ENCODE results near the gene TACC3.
"Not testable (repeated sequence)": the region's sequence is repeated elsewhere in the genome, so short reads cannot be mapped to it uniquely, and the experiment has no call there.

Gene TACC3

DNA sequence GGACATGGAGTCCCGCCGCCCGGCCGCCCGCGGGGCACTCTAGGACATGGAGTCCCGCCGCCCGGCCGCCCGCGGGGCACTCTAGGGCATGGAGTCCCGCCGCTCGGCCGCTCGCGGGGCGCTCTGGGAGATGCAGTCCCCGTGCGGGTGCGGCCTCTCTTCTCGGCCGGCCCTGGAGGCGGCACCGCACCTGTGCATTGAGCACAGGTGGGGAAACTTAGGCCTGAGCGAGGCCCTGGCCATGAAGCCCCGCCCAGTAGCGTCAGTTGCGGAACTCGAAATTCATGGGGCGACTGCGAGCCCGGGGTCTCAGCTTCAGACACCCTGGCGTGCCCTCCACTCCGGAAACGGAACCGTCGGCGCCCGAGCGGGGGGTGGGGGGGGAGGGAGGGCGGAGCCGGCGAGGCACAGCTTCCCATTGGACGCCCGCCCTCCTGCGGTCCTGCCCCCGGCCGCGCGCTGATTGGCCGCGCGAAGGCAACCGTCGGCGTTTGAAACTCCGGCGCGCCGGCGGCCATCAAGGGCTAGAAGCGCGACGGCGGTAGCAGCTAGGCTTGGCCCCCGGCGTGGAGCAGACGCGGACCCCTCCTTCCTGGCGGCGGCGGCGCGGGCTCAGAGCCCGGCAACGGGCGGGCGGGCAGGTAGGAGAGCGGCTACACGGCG, at the start of gene TACC3, which contains the start of gene TMEM129:
TACC3 (plus strand) TSS at position 519 of the 663 bp plus-strand sequence. CDS start 1,901 bp downstream, outside the sequence.
TMEM129 (minus strand) TSS at position 321 of the 663 bp plus-strand sequence. CDS start 486 bp downstream, outside the sequence.
- peak; percentile 95 for DNase-seq

DNA sequence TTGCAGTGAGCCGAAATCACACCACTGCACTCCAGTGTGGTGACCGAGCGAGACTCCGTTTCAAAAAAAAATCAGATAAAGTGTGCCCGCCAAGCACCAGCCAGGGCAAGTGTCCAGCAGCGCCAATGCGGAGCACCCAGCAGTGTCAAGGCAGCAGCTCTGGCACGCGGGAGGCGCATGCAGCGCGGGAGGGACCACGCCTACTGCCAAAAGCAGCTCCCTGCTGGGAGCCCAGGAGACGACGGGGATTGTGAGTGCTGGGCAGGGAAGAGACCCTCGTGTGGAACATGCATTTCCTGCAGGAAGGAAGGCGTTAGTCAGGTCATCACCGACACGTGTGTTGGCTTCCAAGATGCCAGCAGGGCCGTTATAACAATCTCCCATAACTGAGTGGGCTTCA, 47.6 kb upstream of the TACC3 start:
- no peak for DNase-seq

DNA sequence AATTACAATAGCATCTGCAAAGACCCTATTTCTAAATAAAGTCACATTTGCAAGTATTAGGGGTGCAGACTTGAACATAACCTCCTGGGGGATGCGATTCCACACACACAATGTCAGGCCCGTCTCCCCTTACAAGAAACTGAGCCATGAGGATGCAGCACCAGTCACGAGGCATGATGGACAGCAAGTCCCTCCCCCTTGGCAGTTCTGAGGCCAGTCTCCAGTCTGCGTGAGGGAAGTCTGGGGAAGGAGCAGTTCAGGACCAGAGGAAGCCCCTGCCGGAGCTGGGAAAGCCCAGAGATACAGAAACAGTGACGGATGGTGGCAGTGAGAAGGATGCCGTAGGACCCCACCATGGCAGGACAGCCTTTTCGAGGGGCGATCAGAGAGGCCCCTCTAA, 46.6 kb upstream of the TACC3 start:
- no peak for DNase-seq

GRCh38 chr4:1675136-1675801, 46.1 kb upstream of the TACC3 start:
- DNase-seq, result no peak

DNA sequence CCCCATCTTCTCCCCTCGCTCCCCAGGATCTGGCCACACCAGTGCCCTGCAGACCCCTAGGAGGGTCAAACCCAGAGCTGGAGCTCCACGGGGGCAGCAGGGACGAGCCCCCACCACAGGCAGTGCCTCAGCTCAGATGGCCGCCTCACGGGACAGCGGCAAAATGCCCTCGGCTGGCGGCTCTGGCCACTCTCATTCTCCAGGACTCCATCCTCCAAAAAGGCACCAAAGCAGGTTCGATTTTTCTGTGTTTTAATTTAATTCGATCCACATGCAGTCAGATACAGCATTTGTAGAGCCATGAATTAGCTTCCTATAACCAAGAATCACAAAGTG, 45.6 kb upstream of the TACC3 start:
- no peak for DNase-seq

DNA sequence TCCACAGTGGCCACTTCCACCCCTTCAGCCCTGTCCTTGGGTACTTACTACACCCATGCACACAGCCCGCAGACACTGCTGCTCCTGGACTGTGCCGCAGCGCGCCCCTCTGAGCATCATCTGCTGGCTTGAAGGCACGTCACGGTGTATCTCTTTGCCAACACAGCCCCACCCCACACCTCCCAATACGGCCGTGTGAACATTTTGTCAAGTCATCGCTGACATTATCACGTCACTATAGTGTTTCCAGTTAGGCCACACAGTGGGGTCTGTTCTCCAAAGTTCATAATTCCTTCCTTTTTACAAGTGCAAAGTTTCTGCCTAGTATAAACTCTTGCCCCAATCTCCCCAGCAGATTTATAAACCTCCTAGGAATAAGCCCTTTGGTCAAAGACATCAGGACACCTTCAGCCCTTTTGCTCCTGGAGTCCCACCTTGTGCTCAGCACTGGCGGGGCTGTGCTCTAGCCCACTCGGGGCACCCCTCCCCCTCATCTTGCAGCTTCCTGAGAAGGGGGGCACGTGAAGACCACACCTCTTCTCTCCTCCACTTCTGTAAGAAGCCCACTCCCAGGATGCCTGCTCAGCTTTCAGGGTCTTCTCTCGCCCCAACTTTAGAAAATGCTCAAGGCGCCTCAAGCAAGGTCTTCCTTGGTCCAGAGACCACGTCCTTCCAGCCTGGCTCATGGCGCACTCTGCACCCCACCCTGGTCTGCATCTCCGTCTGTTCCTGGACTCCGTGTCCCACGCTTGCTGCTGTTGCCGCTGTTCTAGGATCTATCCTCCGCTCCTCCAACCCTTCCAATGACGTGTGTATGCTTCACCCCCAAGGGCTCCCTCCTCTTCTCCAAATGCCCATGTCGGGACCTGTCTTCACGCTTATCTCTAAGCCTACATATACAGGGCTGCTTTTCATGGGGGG, 44.5 kb upstream of the TACC3 start:
- no peak for DNase-seq

GRCh38 chr4:1678244-1678643, 43.1 kb upstream of the TACC3 start:
- DNase-seq, result no peak

DNA sequence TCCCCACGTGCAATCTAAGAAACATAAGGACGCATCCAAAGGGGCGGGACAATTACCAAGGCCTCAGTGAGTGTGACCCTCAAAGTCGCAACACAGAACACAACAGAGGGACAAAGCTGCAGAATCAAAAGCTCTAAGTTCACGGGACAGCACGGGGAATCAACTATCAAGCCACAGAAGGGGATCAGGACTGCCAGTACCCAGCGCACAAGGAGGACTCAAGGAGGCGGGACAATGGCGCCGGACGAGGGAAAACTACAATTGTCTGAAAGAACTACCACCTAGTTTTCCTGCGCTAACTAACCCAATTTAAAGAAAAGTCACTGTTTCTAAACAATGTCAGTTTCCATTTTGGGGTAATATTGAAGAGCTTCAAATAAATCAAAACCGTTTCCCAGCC, 38.5 kb upstream of the TACC3 start:
- DNase-seq, result no peak

- no peak for DNase-seq
Measured at GRCh38 chr4:1683261-1683735, 38.0 kb upstream of the TACC3 start.

DNA sequence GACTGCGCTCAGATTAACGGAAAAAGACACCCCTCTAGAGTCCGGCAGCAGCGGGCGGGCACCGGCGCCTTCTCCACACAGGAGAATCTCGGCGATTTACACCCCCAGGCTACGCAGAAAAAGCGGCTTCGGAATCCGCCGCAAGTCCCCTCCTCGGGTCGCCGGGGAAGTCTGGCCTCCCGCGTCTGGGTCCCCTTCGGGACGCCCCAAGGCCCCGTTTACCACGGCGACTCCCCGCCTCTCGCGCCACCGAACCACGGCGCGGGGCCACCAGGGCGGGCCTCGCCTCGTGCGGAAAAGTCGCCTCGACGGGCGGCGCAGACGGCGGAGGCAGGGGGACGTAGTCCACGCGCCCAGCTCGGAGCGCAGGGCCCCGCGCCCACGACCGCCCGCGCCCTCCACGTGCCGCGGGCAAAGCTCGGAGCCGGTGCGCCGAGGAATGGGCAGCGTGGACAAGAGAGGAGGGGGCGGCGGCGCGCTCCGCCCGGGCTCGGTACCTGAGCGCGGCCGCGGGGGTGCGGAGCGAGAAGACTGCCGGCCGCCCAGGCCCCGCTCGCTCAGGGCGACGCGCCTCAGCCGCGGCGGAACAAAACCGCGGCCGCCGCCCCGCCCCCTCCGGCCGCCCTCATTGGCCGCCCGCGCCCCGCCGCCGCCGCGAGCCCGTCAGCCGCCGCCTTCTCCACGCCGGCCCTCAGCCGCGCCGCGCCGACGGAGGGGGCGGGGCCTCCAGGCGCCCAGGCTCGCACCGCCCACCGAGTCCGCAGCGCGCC, 37.4 kb upstream of the TACC3 start, which contains the start of gene FAM53A:
FAM53A (minus strand) TSS at position 578 of the 770 bp plus-strand sequence. CDS start 15,572 bp downstream, outside the sequence.
- peak; percentile 20 for DNase-seq

DNA sequence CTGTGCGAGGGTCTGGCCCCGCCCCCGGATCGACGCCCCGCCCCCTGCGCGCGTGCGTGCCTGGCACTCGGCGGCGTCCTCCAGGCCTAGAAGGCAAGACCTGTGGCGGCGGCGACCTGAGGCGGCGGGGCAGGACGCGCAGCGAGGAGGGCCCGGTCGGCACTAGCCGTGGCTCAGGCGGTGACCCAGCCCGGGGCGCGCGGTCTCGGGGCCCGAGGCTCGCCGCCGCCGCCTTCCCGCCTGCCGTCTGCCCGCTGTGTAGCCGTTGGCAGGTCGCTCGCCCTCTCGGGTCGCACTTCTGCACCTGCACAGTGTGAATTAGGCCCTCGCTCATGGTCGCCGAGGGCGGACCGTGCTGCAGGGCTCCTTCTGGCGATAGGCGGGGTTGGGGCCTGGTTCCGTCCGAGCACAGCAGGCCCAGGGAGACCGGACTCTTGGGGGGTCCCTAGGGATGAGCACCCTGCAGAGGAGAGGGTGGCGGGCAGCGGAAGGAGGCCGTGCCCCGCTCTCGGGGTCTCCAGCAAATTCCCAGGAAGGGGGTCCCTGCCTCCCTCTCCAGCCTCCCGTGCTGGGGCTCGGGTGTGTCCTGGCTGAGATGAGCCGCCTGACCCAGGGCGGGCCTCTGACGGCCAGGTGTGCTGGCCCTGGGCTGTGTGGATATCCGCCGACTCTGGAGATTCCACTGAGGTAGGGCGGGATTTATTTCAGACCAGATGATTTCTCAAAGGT, 36.7 kb upstream of the TACC3 start:
- DNase-seq, result peak; percentile 93

- no peak for DNase-seq
Measured at GRCh38 chr4:1685235-1686150, 35.8 kb upstream of the TACC3 start.

GRCh38 chr4:1686440-1687036, 34.8 kb upstream of the TACC3 start:
- no peak for DNase-seq

GRCh38 chr4:1690698-1691097, 30.6 kb upstream of the TACC3 start:
- no peak for DNase-seq

- DNase-seq, result no peak
Measured at GRCh38 chr4:1691737-1692373, 29.5 kb upstream of the TACC3 start.

DNA sequence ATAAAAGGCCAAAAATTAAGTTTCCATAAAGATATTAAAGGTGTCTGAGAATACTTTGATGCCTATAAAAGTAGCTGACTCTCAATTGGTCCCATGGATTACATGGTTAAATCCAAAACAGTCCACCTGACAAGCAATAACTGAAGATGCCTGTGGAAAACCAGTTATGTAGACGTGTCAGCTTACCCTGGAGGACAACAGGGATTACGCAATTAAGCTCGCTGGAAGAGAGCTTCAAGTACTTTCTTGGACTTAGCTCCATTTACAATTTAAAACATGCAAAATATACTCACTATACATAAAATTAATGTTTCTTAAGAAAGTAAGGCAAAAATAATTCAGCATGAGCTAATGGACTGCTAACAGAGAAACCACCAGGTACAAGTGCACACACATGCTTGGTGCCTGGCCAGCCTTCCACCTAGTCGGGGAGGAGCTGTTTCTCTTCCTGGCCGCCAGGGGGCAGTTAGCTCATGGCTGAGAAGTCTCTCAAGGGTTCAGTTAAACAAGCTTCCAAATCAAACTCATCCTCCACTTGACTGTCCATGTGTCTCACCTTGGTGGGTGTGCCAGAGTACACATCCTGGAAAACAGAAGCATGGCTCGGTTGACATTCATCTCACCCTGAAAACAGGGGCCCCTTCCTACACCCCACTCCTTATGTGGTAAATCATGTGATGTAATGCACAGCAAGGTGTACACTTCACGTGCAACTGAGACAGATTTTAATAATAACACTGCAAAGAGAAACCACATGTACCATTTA, 28.0 kb upstream of the TACC3 start:
- DNase-seq, result peak; percentile 78

- no peak for DNase-seq
Measured at GRCh38 chr4:1695913-1696312, 25.4 kb upstream of the TACC3 start.

GRCh38 chr4:1701671-1702070, 19.6 kb upstream of the TACC3 start:
- not testable (repeated sequence) for DNase-seq

GRCh38 chr4:1703867-1704266, 17.5 kb upstream of the TACC3 start:
- DNase-seq, result no peak
